ENCODE data around the gene TRMT10A. TPM values are rescaled to one million over a fixed set of nuclear protein-coding genes. Genes with fewer than 3 reads are reported as not detected.

TRMT10A gene
- polyA plus RNA-seq, 2 of the 4 experiments (the other 2 are of a cell fraction): 6.8 to 10.6 TPM

GRCh38 chr4:99552872-99553271 is 11.0 kb downstream of the TRMT10A start (continued):
- TF ChIP-seq CTCF (IDR thresholded peaks at IDR 0.05) (no peak), FOXS1 (CRISPR knock-in tag; IDR thresholded peaks at IDR 0.05) (no peak), HEYL (CRISPR knock-in tag; IDR thresholded peaks at IDR 0.05) (no peak), CHD4 (IDR thresholded peaks at IDR 0.05; ENCODE audit: borderline replicate concordance) (no peak), RCOR1 (IDR thresholded peaks at IDR 0.05; ENCODE audit: low read depth, low read length) (no peak), POLR2A (IDR thresholded peaks at IDR 0.05; ENCODE audit: low read length) (no peak), USF2 (IDR thresholded peaks at IDR 0.05) (no peak)
- TF ChIP-seq, protein P1, sequence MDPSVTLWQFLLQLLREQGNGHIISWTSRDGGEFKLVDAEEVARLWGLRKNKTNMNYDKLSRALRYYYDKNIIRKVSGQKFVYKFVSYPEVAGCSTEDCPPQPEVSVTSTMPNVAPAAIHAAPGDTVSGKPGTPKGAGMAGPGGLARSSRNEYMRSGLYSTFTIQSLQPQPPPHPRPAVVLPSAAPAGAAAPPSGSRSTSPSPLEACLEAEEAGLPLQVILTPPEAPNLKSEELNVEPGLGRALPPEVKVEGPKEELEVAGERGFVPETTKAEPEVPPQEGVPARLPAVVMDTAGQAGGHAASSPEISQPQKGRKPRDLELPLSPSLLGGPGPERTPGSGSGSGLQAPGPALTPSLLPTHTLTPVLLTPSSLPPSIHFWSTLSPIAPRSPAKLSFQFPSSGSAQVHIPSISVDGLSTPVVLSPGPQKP (IDR thresholded peaks at IDR 0.05; ENCODE audit: low read depth, low read length): no peak

- DNase-seq (ENCODE audit: low read depth in 1 of 2, low spot score in 1 of 2): no peak
- Histone ChIP-seq H3K4me2 (peak overlapping the region; percentile 46), H3K9me3 (no peaks in the 10 kb centered on the region), H3K27ac (peak overlapping the region; percentile 31 to 46; a peak in 1 of 6 replicates), H3K4me1 (peaks cover 18% of the 10 kb centered on the region), H3K4me3 (no peak overlapping the region)
- FAIRE-seq: no peak
- no peak for ATAC-seq
- CTCF ChIA-PET: no interaction called here
- POLR2A ChIA-PET: no interaction called here
- TF ChIP-seq RNF2 (IDR thresholded peaks at IDR 0.05; ENCODE audit: borderline replicate concordance, low read depth) (no peak), CBX8 (IDR thresholded peaks at IDR 0.05) (no peak), EHMT2 (IDR thresholded peaks at IDR 0.05; ENCODE audit: low read depth) (no peak), CEBPB (IDR thresholded peaks at IDR 0.05) (no peak), FOSB (CRISPR knock-in tag; IDR thresholded peaks at IDR 0.05) (no peak), ZNF302 (CRISPR knock-in tag; IDR thresholded peaks at IDR 0.05) (no peak), PHF8 (IDR thresholded peaks at IDR 0.05; ENCODE audit: borderline replicate concordance, low read depth) (no peak), NR3C1 (IDR thresholded peaks at IDR 0.05) (no peak), ESRRA (IDR thresholded peaks at IDR 0.05; ENCODE audit: borderline replicate concordance, low read length) (no peak), ZC3H11A (IDR thresholded peaks at IDR 0.05) (no peak), CBX2 (IDR thresholded peaks at IDR 0.05; ENCODE audit: borderline replicate concordance, low read depth) (no peak), POLR2AphosphoS2 (conservative IDR thresholded peaks at IDR 0.05; ENCODE audit: low read length) (no peak), SMC3 (IDR thresholded peaks at IDR 0.05) (no peak), MAZ (IDR thresholded peaks at IDR 0.05; ENCODE audit: borderline replicate concordance, low read depth, low read length) (no peak), USF2 (IDR thresholded peaks at IDR 0.05) (no peak), ZSCAN20 (CRISPR knock-in tag; IDR thresholded peaks at IDR 0.05) (no peak)
- TF ChIP-seq, protein P2, sequence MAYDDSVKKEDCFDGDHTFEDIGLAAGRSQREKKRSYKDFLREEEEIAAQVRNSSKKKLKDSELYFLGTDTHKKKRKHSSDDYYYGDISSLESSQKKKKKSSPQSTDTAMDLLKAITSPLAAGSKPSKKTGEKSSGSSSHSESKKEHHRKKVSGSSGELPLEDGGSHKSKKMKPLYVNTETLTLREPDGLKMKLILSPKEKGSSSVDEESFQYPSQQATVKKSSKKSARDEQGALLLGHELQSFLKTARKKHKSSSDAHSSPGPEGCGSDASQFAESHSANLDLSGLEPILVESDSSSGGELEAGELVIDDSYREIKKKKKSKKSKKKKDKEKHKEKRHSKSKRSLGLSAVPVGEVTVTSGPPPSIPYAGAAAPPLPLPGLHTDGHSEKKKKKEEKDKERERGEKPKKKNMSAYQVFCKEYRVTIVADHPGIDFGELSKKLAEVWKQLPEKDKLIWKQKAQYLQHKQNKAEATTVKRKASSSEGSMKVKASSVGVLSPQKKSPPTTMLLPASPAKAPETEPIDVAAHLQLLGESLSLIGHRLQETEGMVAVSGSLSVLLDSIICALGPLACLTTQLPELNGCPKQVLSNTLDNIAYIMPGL (CRISPR knock-in tag; IDR thresholded peaks at IDR 0.05; ENCODE audit: borderline replicate concordance): no peak
- TF ChIP-seq, protein P1 (IDR thresholded peaks at IDR 0.05; ENCODE audit: low read depth, low read length): no peak
- TF ChIP-seq, protein P3, sequence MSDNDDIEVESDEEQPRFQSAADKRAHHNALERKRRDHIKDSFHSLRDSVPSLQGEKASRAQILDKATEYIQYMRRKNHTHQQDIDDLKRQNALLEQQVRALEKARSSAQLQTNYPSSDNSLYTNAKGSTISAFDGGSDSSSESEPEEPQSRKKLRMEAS (IDR thresholded peaks at IDR 0.05): no peak
- TF ChIP-seq, protein P4, sequence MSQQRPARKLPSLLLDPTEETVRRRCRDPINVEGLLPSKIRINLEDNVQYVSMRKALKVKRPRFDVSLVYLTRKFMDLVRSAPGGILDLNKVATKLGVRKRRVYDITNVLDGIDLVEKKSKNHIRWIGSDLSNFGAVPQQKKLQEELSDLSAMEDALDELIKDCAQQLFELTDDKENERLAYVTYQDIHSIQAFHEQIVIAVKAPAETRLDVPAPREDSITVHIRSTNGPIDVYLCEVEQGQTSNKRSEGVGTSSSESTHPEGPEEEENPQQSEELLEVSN (IDR thresholded peaks at IDR 0.05; ENCODE audit: borderline replicate concordance, low read depth): no peak
Observed at GRCh38 chr4:99540277-99540939, 23.4 kb downstream of the TRMT10A start.
